HG03060 (cell line): ENCODE data around the gene TRMT112.
A peak's percentile ranks its signal among the peaks of the same experiment; 100 is the strongest.

Source experiments
- ATAC-seq: cut with Tn5 transposase; IDR thresholded peaks from one replicate; pipeline ENCODE4 v1.9.1; 2021; ENCODE audit warnings: low read depth, moderate number of reproducible peaks; ENCODE audit not compliant: unreplicated experiment

TRMT112 gene

GRCh38 chr11:64296830-64297698, 20.3 kb downstream of the TRMT112 start:
- ATAC-seq: no peak

DNA sequence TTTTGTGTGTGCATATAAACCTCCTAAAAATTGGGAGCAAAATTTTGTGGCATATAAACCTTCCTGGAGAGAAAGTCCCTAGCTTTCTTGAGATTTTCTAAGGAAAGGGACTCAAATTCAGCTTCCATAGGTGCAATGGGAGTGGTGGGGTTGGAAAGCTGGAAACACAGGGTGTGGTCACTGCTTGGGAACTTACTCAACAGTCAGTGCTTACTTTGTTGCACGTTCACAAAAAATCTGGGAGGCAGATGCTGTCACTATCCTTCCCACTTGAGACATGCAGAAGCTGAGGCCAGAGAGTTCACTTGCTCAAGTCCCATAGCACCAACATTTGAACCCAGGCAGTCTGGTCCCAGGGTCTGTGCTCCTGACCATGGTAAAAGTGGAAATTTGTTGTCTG, 21.1 kb downstream of the TRMT112 start:
- ATAC-seq: no peak

GRCh38 chr11:64295760-64296159, 21.6 kb downstream of the TRMT112 start:
- no peak for ATAC-seq

GRCh38 chr11:64294774-64295173, 22.6 kb downstream of the TRMT112 start:
- no peak for ATAC-seq

DNA sequence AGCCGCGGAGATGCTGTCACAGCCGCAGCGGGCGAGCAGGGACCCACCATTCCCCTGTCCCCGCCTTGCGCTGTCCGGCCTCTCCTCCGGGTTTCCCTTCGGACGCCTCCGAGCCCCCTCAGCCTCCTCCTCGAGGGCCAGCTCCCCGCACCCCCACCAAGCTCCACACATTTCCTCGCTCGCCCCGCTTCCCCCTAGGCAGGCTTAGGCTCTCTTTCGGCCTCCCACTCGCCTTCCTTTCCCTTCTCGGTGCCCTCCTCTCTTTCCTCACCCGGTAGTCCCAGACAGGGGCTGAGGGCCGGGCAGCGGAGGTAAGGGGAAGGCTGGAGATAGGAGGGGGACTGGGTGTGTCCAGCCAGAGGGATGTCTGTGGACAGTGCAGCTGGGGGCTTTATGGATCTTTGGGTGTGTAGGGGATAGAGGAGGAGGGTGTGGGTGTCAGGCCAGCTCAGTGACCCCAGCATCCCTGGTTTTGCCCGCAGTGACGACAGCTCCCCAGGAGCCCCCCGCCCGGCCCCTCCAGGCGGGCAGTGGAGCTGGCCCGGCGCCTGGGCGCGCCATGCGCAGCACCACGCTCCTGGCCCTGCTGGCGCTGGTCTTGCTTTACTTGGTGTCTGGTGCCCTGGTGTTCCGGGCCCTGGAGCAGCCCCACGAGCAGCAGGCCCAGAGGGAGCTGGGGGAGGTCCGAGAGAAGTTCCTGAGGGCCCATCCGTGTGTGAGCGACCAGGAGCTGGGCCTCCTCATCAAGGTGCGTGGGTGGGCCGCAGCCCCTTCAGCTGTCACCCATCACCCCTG, 24.7 kb downstream of the TRMT112 start:
- ATAC-seq: no peak

DNA sequence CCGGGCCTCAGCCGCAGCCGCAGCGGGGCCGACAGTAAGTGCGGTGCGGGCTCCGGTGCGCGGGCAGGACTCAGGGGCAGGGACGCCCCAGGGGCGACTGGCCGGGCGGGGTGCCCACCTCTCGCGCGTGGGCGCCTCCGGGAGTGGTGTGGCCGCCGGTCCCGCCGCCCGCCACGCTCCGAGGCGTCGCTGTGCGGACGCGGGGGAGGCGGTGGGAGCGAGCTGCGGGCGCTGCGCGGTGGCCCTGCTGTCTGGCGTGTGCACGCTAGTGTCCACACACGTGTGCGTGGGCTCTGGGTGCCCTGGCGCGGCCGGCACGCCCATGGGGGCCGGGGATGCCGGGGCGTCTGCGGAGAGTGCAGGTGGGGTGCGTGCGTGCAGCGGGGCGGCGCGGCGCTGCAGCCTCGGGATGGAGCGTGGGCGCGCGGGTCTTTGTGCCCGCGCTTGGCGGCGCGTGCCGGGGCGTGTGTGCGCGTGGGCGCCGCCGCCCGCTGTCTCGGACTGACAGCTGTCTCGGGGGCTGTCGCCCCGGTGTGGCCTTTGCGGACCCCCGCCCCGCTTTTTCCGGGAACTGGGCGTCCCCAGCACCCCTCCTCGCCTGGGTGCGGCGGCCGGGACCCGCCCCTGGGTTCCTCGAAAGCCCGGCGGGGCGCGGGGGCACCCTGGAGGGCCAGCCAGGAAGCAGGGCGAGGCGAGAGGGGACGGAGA, 25.5 kb downstream of the TRMT112 start:
- ATAC-seq: no peak

- no peak for ATAC-seq
Measured at GRCh38 chr11:64291262-64291751, 26.1 kb downstream of the TRMT112 start, which contains the start of gene KCNK4. Gene KCNK4 (plus strand): TSS chr11:64291302. CDS start chr11:64293019, 1,717 bp downstream.

- no peak for ATAC-seq
Measured at GRCh38 chr11:64290352-64291261, 26.8 kb downstream of the TRMT112 start.

GRCh38 chr11:64289002-64289564, 28.3 kb downstream of the TRMT112 start:
- no peak for ATAC-seq

GRCh38 chr11:64288353-64288750, 29.0 kb downstream of the TRMT112 start:
- no peak for ATAC-seq

DNA sequence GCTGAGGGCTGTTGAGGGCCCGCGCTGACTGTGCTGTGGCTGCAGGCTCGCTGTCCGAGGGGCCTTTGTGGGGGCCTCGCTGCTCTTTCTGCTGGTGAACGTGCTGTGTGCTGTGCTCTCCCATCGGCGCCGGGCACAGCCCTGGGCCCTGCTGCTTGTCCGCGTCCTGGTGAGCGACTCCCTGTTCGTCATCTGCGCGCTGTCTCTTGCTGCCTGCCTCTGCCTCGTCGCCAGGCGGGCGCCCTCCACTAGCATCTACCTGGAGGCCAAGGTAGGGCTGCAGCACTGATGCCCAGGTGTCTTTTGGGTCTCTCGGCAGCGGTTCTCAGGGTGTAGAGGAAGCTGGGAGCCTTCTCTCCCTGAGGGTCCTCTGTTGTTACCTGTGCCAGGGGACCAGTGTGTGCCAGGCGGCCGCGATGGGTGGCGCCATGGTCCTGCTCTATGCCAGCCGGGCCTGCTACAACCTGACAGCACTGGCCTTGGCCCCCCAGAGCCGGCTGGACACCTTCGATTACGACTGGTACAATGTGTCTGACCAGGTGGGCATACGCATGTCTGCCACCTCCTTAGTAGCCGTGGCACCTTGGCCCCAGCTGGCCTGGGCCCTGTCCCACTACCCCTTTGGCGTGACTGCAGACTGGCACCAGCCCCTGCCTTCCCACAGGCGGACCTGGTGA, 29.5 kb downstream of the TRMT112 start:
- ATAC-seq: no peak

DNA sequence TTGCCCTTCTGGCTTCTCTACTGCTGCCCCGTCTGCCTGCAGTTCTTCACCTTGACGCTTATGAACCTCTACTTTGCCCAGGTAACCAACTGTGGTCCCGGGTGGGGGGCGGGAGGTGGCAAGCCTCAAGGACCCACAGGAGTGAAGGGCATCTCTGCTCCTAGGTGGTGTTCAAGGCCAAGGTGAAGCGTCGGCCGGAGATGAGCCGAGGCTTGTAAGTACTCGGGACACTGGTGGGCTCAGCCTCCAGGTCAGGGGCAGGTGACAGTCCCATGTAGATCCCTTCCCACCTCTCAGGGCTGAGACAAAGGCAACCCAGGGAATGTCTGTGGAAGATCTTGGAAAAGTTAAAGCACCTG, 30.6 kb downstream of the TRMT112 start:
- ATAC-seq: no peak

DNA sequence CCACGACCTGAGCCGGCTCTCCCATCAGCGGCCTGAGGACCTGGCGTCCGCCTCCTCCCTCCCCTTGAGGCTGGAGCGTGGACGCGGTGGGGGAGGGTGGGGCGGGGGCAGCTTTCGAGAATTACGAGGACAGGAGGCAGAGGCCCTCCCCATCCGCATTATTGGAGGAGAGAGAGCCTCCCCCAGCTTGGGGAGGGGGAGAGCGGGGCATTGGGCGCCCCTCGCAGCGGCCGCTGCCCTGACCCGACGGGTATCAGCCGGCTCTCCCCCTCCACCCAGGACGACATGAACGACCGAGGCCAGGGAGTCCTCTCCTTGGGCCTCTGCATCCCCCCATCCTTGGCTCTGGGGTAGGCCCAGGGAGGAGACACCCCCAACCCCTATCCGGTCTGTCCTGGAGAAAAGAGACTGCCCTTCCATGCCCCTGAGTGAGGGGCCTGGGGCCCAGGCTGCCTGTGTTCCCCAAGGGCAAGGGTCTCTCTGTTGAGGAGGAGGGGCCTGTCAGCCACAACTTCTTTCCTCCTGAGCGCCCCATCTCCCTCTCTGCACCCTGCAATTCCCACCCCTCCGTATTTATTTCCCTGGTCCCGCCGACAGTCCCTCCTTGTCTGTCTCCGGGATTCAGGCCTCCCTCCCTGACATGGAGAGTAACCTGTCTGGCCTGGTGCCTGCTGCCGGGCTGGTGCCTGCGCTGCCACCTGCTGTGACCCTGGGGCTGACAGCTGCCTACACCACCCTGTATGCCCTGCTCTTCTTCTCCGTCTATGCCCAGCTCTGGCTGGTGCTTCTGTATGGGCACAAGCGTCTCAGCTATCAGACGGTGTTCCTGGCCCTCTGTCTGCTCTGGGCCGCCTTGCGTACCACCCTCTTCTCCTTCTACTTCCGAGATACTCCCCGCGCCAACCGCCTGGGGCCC, 31.2 kb downstream of the TRMT112 start:
- no peak for ATAC-seq

DNA sequence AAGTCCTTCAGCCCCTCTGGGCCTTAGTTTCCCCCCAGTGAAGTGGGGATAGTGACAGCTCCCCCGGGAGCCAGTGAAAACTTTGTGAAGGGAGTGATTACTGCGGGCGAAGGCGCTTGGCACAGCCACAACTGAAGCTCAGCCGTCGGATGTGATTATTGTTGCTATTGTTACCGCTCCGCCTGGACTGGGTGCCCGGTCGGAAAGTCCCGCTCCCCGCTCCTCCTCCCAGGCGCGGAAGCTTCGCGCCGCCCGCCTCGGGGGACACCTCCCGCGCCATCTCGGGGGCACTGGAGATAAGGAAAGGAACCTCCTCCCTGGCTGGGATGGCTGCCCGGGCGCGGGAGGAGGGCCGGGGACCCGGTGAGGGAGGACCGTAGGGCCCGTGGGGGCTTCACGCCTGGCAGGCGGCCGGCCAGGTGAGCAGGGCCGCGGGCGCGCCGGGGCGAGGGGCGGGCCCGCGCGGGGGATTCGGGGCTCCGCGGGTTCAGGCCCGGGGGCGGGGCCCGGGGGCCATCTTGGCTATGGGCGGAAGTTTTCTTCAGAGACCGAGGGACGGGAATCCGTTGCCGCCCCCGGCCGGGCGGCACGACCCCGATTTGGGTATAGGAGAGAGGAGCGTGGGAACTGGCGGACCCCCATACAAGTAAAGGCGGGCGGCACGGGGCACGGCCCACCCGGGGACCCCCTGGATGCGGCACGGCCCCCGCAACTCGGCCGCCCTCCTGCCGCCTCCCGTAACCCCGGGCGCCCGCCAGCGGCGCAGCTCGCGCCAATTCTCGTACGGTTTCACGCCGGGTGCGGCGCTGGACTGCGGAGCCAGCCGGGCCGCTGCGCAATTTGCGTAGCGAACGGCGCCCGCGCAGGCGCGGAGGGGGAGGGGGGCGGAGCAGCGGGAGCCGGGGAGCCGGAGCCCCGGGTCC, 32.1 kb downstream of the TRMT112 start, which contains the start of gene GPR137:
Gene GPR137, plus strand, starts transcription at position 887 of the 923 bp plus-strand sequence. CDS start 677 bp downstream, outside the sequence.
- peak; percentile 33 for ATAC-seq

DNA sequence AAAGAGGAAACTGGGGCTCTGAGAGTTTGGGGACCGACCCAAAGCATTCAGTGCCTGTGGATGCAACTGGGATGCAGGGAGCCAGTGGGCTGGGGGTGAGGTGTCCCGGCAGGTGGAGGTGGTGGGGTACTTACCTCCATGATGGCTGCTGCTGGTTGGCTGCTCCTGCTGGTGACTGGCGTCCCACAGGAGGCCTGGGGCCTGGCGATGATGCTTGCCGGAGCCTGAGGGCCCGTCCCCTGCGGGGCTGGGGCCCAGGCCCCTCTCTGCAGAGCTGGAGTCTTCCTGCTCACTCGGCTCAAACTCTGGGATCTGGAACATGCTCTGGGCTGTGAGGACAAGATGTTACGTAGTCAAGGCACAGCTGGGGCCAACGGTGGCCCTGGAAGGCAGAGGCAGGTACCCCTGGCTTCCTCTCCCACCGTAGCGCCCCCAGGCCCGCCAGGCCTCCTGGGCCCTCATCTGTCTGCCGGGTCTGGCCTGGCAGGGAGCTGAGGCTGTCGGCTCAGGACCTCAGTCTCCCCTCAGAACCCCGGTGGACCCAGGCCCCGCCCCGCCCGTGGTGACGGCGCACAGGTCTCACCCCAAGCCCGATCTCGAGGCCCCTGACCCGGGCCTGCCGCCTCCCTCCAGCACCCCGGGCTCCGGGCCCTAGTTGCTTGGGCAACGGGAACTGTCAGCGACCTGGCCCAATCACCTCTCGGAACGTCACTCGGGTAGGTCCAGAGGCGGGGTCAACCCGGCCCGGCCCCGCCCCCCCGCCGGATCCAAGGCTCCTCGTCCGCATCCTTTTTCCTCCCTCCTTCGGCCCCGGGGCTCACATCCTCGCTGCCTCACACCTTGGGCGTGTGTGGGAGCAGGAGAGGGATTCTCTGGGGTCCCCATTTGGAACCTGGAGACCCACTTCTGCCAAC, 33.1 kb downstream of the TRMT112 start, which contains the start of gene BAD:
Gene BAD, minus strand, starts transcription at position 618 of the 914 bp plus-strand sequence. Its CDS starts 297 bp downstream, at position 321.
- peak; percentile 42 for ATAC-seq
